ENCODE results near the gene RMI1.

GRCh38 chr9:83979812-83980394, 702 bp upstream of the RMI1 start, which contains the start of gene HNRNPK:
- TF ChIP-seq ZNF48 (tag by site-specific recombination; IDR thresholded peaks at IDR 0.05) (no peak), ZNF354C (tag by site-specific recombination; IDR thresholded peaks at IDR 0.05; ENCODE audit: borderline replicate concordance, low read depth) (no peak), GLIS2 (tag by site-specific recombination; IDR thresholded peaks at IDR 0.05) (peak; percentile 87), BCL6B (tag by site-specific recombination; IDR thresholded peaks at IDR 0.05) (no peak), YY1 (tag by site-specific recombination; IDR thresholded peaks at IDR 0.05) (0 out of 2 replicates have a peak, but pooled peaks have one; percentile 21), ZNF398 (tag by site-specific recombination; IDR thresholded peaks at IDR 0.05) (no peak), CTCF (tag by site-specific recombination; IDR thresholded peaks at IDR 0.05) (no peak), ZEB2 (tag by site-specific recombination; IDR thresholded peaks at IDR 0.05) (no peak; the same call in 1 of the 2 replicates)

All from HEK293 (cell line).